GM12872 (cell line): ENCODE measurements around the gene AKAP11.

Experiments
- CTCF ChIP-seq: IDR thresholded peaks from 3 replicates; pipeline ENCODE4 v1.5.1; 2011; ENCODE audit warnings: low read depth, mild to moderate bottlenecking, low read length, moderate library complexity; ENCODE audit not compliant: insufficient read depth

Gene AKAP11

GRCh38 chr13:42322806-42323205 lies 50.9 kb downstream of the AKAP11 start:
- TF ChIP-seq CTCF, result no peak

- no peak for TF ChIP-seq CTCF
These were observed 52.8 kb downstream of the AKAP11 start for GRCh38 chr13:42324704-42325103.

GRCh38 chr13:42327725-42328124 lies 55.8 kb downstream of the AKAP11 start:
- no peak for TF ChIP-seq CTCF

- TF ChIP-seq CTCF, result no peak
These were observed 56.7 kb downstream of the AKAP11 start for GRCh38 chr13:42328672-42329071.

- no peak for TF ChIP-seq CTCF
These were observed 57.3 kb downstream of the AKAP11 start for GRCh38 chr13:42329239-42329638.

- TF ChIP-seq CTCF, result no peak
These were observed 59.1 kb downstream of the AKAP11 start for GRCh38 chr13:42331009-42331408.

- TF ChIP-seq CTCF, result peak; percentile 82
These were observed 61.8 kb downstream of the AKAP11 start for GRCh38 chr13:42333613-42334328.
